HG02981 (cell line): ENCODE results near the gene SLC39A11.
A peak's percentile ranks its signal among the peaks of the same experiment; 100 is the strongest.

ENCODE experiments used
- ATAC-seq: cut with Tn5 transposase; IDR thresholded peaks from one replicate; pipeline ENCODE4 v1.9.1; 2021; ENCODE audit warnings: mild to moderate bottlenecking, moderate library complexity; ENCODE audit not compliant: unreplicated experiment

The SLC39A11 gene

DNA sequence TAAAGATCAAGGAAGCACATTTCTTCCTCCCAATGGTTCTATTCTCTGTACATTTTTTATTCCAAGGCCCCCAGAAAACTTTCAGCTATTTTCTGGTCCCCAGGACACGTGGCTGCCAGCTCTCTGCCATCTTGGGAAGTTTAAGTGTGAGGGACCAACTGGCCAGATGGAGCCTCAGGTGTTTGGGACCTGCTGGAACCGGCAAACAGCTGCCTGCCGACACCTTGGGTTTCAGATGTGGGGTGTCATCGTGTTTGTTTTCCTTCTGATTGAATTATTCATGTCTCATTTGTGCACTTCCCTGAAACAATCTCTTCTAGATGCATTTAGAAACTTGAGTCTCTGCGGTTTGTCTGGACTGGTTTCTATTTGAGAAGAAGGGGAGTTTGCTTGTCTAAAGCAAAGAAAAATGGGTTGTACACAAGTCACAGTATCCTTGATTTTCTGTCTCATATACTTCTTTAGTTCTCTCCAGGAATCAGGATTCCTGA lies 386.5 kb downstream of the SLC39A11 start:
- ATAC-seq = peak; percentile 59

GRCh38 chr17:72702998-72703397 lies 389.5 kb downstream of the SLC39A11 start:
- no peak for ATAC-seq

GRCh38 chr17:72702136-72702735 lies 390.3 kb downstream of the SLC39A11 start:
- ATAC-seq = no peak

DNA sequence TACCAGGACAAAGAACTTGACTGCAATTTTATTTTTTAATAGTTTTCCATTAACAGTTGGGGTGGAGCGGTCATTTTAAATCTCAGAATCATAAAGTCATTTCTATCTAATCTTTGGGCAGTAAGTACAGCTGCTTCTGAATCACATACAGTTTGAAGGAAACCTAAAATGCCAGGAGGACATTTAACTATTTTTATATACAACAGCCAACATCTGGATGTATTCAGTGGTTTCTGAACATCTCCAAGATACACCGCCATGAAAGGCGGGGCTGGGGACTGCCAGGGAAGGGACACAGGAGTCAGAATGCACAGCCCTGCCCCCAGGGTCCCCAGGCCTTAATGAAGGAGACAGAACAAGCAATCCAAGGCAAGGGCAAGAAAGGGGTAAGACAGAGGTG lies 392.3 kb downstream of the SLC39A11 start:
- no peak for ATAC-seq

DNA sequence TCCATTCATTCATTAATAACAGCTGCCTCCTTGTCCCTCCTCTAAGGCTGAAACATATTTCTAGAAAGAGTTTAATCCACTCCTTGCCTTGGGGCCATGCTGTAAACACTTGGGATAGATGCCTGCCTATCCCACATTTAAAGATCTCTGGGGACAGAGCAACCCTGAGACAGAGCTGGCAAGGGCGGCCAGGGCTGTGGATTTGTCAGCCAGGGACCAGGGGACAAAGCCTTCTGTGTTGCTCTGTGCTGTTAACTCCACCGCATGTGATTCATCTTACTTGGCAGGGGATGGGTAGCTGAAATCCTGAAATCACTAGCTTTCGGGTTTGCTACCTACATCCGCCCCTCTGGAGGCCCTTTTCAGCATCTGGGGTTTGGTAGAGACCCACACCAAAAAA lies 392.9 kb downstream of the SLC39A11 start:
- no peak for ATAC-seq

- ATAC-seq = no peak
These were observed 394.8 kb downstream of the SLC39A11 start for GRCh38 chr17:72697602-72698146.

DNA sequence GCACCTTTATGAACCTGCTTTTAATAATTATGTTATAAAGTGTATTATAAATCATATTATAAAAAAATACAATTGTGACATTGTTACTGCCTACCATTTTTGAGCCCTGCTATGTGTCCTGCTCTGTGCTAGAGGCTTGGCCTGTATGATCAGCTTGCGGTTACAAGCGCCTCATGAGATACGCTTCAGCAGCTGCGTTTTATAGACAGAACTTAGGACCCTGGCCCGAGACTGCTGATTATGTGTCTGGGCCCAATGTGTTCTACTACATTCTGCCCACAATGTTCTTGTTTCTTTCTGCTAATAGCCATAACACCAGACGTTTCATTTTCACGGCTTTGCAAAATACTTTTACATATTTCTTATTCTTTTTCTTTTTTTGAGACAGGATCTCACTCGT lies 395.8 kb downstream of the SLC39A11 start:
- ATAC-seq = no peak

GRCh38 chr17:72696156-72696555 lies 396.3 kb downstream of the SLC39A11 start:
- ATAC-seq = no peak

DNA sequence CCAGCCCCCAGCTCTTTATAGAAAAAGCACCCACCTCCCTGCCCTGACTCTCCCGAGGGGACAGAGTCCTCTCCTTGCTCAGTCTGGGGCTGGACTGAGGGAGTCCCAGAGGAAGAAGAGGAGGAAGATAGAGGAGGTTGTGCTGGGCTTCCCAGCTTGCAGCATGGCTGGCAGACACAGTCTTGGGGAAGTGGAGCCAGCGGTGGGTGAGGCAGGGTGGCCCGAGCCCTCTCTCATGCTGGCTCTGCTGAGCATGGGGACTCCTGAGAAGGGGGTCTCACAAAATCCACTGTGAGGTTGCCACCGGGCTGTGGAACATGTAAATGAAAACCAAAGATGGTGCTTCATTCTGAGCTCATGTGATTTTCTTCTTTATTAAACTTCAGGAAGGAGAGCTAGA lies 398.5 kb downstream of the SLC39A11 start:
- no peak for ATAC-seq

GRCh38 chr17:72693151-72693878 lies 399.2 kb downstream of the SLC39A11 start:
- ATAC-seq = no peak

DNA sequence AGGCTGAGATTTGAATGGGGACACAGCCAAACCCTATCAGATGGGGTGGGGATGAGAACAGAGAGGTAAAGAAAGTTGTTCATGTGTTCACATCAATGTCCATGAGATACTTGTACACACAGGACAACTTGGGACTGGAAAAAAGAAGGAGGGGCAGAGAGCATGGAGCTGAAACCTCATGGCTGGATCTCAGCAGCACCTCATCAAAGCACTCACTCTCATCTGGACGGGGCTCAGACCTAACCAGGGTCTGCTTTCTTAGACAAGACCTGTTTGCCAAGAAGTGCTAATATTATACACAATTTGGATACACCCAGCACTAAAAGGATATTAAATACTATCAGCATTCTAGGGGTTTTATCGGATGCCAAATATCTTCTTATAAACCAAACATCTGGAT lies 399.8 kb downstream of the SLC39A11 start:
- ATAC-seq = no peak

- ATAC-seq = no peak
These were observed 400.9 kb downstream of the SLC39A11 start for GRCh38 chr17:72691586-72691985.

DNA sequence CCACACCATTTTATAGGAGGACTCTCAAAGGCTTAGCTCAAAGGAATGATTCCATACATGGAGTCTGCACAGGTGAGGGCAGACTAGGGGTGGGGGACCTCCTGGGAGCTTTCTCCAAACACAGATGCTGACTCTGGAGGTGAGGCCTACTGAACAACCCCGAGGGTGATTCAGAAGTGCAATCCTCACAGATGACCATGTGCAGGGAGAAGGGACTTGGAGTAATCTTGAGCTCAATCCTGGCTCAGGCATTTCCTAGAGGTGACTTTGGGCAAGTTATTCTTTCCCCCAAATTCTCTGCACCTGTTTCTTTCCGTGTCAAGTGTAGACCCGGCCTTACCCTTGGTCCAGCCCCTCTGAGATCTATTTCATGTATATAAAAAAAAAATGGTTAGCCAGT lies 401.5 kb downstream of the SLC39A11 start:
- ATAC-seq = no peak

DNA sequence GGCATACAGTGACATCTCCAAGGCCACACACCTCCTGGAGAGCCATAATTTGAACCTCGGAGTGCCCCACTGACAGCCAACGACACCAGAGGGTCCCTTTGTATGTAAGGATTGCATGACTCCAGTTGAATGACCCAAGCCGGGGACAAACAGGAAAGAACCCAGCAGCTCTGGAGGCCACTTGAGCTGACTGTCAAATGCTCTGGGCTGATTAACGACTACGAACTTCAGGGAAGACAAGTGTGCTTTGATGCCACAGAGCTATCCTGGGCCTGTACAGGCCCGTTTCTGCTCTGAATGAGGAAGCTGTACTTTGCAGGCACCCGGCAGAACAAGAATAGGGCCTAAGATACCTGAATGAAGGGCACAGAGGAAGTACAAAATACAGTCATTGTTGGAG lies 404.6 kb downstream of the SLC39A11 start:
- ATAC-seq = no peak

GRCh38 chr17:72684405-72685020 lies 408.0 kb downstream of the SLC39A11 start:
- ATAC-seq = no peak

DNA sequence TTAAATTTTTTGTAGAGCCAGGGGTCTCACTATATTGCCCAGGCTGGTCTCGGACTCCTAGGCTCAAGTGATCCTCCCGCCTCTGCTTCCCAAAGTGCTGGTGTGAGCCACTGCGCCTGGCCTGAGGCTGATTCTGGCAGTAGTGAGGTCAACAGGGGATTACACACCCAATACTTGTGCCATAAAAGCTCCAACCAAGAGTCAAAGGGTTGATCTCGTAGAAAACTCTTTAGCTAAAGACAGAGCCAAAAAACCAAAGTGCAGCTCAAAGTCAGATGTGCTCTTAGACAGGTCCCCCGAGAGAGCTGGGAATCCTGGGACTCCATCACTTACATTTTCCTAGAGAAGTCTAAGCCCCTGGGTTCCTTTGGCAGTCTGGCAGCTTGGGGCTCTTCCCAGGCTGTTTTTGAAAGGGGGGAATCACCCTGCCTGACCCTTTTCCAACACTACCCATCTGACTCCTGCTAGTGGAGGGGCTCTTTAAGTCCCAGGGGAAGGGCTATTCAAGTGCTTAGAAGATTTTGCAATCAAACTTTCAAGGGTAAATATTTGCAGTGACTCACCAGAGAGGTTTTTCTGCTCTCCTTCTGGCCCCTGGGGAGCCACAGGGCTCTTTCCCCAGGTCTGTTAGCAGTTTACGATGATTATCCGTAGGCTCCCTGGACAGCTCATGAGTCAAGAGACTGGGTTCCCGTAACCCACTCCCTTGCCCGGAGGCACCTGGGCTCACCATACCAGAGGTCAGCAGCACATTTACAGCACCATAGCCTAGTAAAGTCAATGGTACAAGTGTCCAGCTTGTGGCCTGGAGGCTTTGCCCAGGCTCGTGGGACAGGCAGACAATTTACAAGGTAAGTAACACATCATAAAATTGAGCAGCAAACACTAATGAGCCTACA lies 408.7 kb downstream of the SLC39A11 start:
- ATAC-seq = no peak

GRCh38 chr17:72682605-72683004 lies 409.9 kb downstream of the SLC39A11 start:
- no peak for ATAC-seq

GRCh38 chr17:72681844-72682243 lies 410.6 kb downstream of the SLC39A11 start:
- ATAC-seq = no peak

GRCh38 chr17:72677714-72678390 lies 414.6 kb downstream of the SLC39A11 start:
- ATAC-seq = no peak

- no peak for ATAC-seq
These were observed 415.4 kb downstream of the SLC39A11 start for GRCh38 chr17:72677108-72677507.
